Eye (tissue), 1 donor: ENCODE measurements around the gene NFKBIZ.

Experiments
- DNase-seq: peaks from one replicate; pipeline ENCODE4 v3.0.0-alpha.2; 2015

The NFKBIZ gene

GRCh38 chr3:101848754-101849713 lies at the start of gene NFKBIZ:
TSS of gene NFKBIZ (plus strand) at chr3:101849514. CDS start at chr3:101849629, 115 bp downstream.
- peak; percentile 94 for DNase-seq

GRCh38 chr3:101801174-101801573 lies 48.1 kb upstream of the NFKBIZ start:
- DNase-seq, result no peak

- no peak for DNase-seq
Observed at GRCh38 chr3:101802179-101802578, 47.1 kb upstream of the NFKBIZ start.

GRCh38 chr3:101803173-101803782 lies 46.0 kb upstream of the NFKBIZ start:
- peak; percentile 83 for DNase-seq

- DNase-seq, result no peak
Observed at GRCh38 chr3:101803939-101804338, 45.4 kb upstream of the NFKBIZ start.

GRCh38 chr3:101806491-101806890 lies 42.8 kb upstream of the NFKBIZ start:
- no peak for DNase-seq

- DNase-seq, result no peak
Observed at GRCh38 chr3:101807888-101808287, 41.4 kb upstream of the NFKBIZ start.

GRCh38 chr3:101809178-101810021 lies 39.9 kb upstream of the NFKBIZ start:
- DNase-seq, result peak; percentile 59

GRCh38 chr3:101810022-101810418 lies 39.3 kb upstream of the NFKBIZ start:
- DNase-seq, result no peak

- DNase-seq, result no peak
Observed at GRCh38 chr3:101811875-101812274, 37.4 kb upstream of the NFKBIZ start.

- no peak for DNase-seq
Observed at GRCh38 chr3:101812895-101813294, 36.4 kb upstream of the NFKBIZ start.

GRCh38 chr3:101813817-101814440 lies 35.4 kb upstream of the NFKBIZ start:
- peak; percentile 56 for DNase-seq

- DNase-seq, result no peak
Observed at GRCh38 chr3:101814835-101815234, 34.5 kb upstream of the NFKBIZ start.

- DNase-seq, result no peak
Observed at GRCh38 chr3:101816215-101817149, 32.8 kb upstream of the NFKBIZ start.

- no peak for DNase-seq
Observed at GRCh38 chr3:101817992-101818391, 31.3 kb upstream of the NFKBIZ start.

- DNase-seq, result no peak
Observed at GRCh38 chr3:101819649-101820206, 29.6 kb upstream of the NFKBIZ start.

GRCh38 chr3:101821503-101821902 lies 27.8 kb upstream of the NFKBIZ start:
- DNase-seq, result no peak

- DNase-seq, result no peak
Observed at GRCh38 chr3:101823525-101823924, 25.8 kb upstream of the NFKBIZ start.

- DNase-seq, result no peak
Observed at GRCh38 chr3:101824702-101825101, 24.6 kb upstream of the NFKBIZ start.

GRCh38 chr3:101825904-101826445 lies 23.3 kb upstream of the NFKBIZ start:
- no peak for DNase-seq
